ENCODE results near the gene NUAK1. TPM values are rescaled to one million over a fixed set of nuclear protein-coding genes. Genes with fewer than 3 reads are reported as not detected.

NUAK1 gene
- total RNA-seq, 1 donor from 2014 or later = 23.4 TPM

- no peak overlapping the region for H3K4me3 Mint-ChIP-seq
- no peak overlapping the region for H3K27ac Mint-ChIP-seq
- TF ChIP-seq, protein P1, sequence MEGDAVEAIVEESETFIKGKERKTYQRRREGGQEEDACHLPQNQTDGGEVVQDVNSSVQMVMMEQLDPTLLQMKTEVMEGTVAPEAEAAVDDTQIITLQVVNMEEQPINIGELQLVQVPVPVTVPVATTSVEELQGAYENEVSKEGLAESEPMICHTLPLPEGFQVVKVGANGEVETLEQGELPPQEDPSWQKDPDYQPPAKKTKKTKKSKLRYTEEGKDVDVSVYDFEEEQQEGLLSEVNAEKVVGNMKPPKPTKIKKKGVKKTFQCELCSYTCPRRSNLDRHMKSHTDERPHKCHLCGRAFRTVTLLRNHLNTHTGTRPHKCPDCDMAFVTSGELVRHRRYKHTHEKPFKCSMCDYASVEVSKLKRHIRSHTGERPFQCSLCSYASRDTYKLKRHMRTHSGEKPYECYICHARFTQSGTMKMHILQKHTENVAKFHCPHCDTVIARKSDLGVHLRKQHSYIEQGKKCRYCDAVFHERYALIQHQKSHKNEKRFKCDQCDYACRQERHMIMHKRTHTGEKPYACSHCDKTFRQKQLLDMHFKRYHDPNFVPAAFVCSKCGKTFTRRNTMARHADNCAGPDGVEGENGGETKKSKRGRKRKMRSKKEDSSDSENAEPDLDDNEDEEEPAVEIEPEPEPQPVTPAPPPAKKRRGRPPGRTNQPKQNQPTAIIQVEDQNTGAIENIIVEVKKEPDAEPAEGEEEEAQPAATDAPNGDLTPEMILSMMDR (IDR thresholded peaks at IDR 0.05; ENCODE audit: unreplicated experiment) = no peak
- DNase-seq (ENCODE audit: low spot score in 2 of 2, unreplicated experiment in 2 of 2) = no peak
- H3K36me3 Mint-ChIP-seq = peaks cover 25% of the 10 kb centered on the region
- H3K27me3 Mint-ChIP-seq (ENCODE audit: low read depth) = peaks cover 15% of the 10 kb centered on the region
- H3K9me3 Mint-ChIP-seq = peaks cover 5% of the 10 kb centered on the region
- peaks cover 37% of the 10 kb centered on the region for H3K4me1 Mint-ChIP-seq
Observed at GRCh38 chr12:106072751-106073150, 66.0 kb downstream of the NUAK1 start.

DNA sequence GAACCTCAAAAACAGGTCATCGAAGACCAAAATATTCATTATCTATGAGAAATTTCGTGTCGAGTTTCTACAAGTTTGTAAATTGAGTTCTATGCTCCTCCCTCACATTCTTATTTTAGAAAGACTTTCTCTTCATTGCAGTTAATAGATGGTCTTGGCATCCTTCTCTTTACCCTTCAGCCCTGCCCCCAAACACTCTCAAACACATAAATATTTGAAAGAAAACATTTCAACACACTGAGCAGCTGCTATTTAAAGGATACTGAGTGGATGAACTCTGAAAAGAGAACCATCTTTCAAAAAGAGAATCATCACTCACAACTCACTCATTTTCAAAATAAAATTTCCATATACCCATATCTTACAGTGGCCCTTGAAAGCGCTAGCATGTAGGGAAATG lies 67.1 kb downstream of the NUAK1 start:
- Mint-ChIP-seq H3K27ac (no peak overlapping the region), H3K27me3 (ENCODE audit: low read depth) (peaks cover 4% of the 10 kb centered on the region), H3K4me1 (peaks cover 33% of the 10 kb centered on the region), H3K4me3 (no peak overlapping the region), H3K36me3 (peaks cover 31% of the 10 kb centered on the region), H3K9me3 (peaks cover 5% of the 10 kb centered on the region)
- TF ChIP-seq, protein P1 (IDR thresholded peaks at IDR 0.05; ENCODE audit: unreplicated experiment) = no peak
- no peak for DNase-seq (ENCODE audit: low spot score in 2 of 2, unreplicated experiment in 2 of 2)

GRCh38 chr12:106070611-106071010 lies 68.1 kb downstream of the NUAK1 start:
- no peak for DNase-seq (ENCODE audit: low spot score in 2 of 2, unreplicated experiment in 2 of 2)
- H3K27me3 Mint-ChIP-seq (ENCODE audit: low read depth) = no peaks in the 10 kb centered on the region
- TF ChIP-seq, protein P1 (IDR thresholded peaks at IDR 0.05; ENCODE audit: unreplicated experiment) = no peak
- H3K4me1 Mint-ChIP-seq = peaks cover 24% of the 10 kb centered on the region
- H3K9me3 Mint-ChIP-seq = peaks cover 5% of the 10 kb centered on the region
- H3K36me3 Mint-ChIP-seq = peaks cover 41% of the 10 kb centered on the region
- H3K4me3 Mint-ChIP-seq = no peak overlapping the region
- H3K27ac Mint-ChIP-seq = no peak overlapping the region

DNA sequence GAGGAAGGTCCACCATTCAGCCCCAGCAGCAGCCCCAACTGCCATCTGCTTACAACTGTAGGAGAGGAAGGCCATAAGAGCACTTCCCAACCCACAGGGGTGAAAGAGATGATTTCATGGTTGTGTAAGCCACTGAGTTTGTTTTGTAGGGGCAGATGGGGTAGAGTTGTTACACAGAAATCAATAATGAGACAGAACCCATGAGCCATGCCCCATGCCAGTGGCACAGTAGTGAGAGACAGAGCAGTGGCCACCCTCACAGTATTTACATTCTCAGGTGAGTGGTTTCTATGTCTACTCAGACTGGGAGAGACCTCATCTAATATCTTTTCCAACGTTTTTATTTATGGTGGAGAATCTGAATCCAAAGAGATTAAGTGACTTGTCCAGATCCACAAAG lies 68.6 kb downstream of the NUAK1 start:
- Mint-ChIP-seq H3K36me3 (peaks cover 45% of the 10 kb centered on the region), H3K27ac (no peak overlapping the region), H3K4me1 (peaks cover 21% of the 10 kb centered on the region), H3K27me3 (ENCODE audit: low read depth) (no peaks in the 10 kb centered on the region), H3K9me3 (peaks cover 5% of the 10 kb centered on the region), H3K4me3 (no peak overlapping the region)
- TF ChIP-seq, protein P1 (IDR thresholded peaks at IDR 0.05; ENCODE audit: unreplicated experiment) = no peak
- DNase-seq (ENCODE audit: low spot score in 2 of 2, unreplicated experiment in 2 of 2) = no peak

- Mint-ChIP-seq H3K27ac (no peak overlapping the region), H3K4me3 (no peak overlapping the region), H3K9me3 (peaks cover 5% of the 10 kb centered on the region), H3K27me3 (ENCODE audit: low read depth) (no peaks in the 10 kb centered on the region), H3K36me3 (peaks cover 57% of the 10 kb centered on the region), H3K4me1 (peaks cover 12% of the 10 kb centered on the region)
- TF ChIP-seq, protein P1 (IDR thresholded peaks at IDR 0.05; ENCODE audit: unreplicated experiment) = no peak
- no peak for DNase-seq (ENCODE audit: low spot score in 2 of 2, unreplicated experiment in 2 of 2)
Observed at GRCh38 chr12:106068296-106068695, 70.5 kb downstream of the NUAK1 start.
